ENCODE measurements around the gene CR1. TPM values are rescaled to one million over a fixed set of nuclear protein-coding genes. Genes with fewer than 3 reads are reported as not detected.

The CR1 gene
- total RNA-seq (2013): 50.1 TPM
- 10 to 100 TPM; 11.3 to 30.8 (median 26.5) TPM for polyA plus RNA-seq
- 59.0 and 75.7 TPM in 2 replicates for polyA minus RNA-seq
- 24.3 to 125 (median 78.3) reads per million in 11 experiments for total RNA-seq

DNA sequence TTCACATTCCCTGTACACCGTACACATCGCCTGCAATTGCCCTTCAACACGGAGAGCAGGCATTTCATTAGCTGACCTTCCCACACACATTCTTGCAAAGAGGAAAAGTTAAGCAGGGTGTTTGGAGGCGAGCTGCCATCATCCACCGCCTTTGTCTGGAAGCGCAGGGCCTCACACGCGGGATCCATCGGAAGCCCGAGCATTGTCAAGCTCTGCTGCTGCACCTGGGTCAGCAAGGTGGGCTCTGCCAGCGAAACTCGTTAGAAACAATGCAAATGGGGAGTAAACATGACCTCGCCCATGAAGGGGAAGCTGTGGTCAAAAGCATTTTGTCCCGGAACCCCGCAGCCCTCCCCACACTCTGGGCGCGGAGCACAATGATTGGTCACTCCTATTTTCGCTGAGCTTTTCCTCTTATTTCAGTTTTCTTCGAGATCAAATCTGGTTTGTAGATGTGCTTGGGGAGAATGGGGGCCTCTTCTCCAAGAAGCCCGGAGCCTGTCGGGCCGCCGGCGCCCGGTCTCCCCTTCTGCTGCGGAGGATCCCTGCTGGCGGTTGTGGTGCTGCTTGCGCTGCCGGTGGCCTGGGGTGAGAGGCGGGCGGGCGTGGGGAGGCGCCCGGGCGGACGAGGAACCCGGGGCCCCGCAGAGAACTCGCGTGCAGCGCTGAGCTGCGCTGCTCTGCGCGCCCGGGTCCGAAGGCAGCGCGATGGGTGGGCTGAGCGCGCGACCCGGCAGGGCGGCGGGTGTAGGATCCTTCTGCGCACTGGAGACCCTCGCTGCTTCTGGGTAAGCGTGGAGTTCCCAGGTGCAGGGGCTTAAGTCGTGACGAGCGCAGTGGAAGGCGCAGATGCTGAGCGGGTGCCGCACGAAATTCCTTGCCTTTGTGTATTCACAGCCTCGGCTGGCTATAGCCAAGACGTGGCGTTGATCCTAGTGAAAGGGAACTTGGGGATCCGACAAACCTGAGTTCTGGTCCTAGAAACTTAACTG is at the start of gene CR1:
Gene CR1, plus strand, starts transcription at position 357 of the 992 bp plus-strand sequence. Its CDS starts 111 bp downstream, at position 468.
- peak within 1 kb of the TSS; percentile 67 to 89 for H3K27ac ChIP-seq (ENCODE audit: low read depth in 1 of 2, low read length in 2 of 2)
- H4K20me1 ChIP-seq (ENCODE audit: insufficient read depth, low read length): peaks cover 13% of the 10 kb centered on the region
- H3K4me1 ChIP-seq (ENCODE audit: control insufficient read depth in 1 of 2, insufficient read depth in 2 of 2, low read length in 2 of 2): peaks cover 36 to 45% of the 10 kb centered on the region in 2 donors
- Mint-ChIP-seq H3K4me3 (peak within 1 kb of the TSS; percentile 92 to 94), H3K4me1 (peaks cover 33% of the 10 kb centered on the region), H3K36me3 (peaks cover 0 to 2% of the 10 kb centered on the region in 2 donors), H3K27ac (peak within 1 kb of the TSS; percentile 86 to 97 (median 96)), H3K27me3 (ENCODE audit: low read depth in 3 of 3) (peaks cover 0 to 2% (median 1%) of the 10 kb centered on the region in 3 donors), H3K9me3 (peaks cover 0 to under 1% (median 0%) of the 10 kb centered on the region in 7 donors)
- H3K4me2 ChIP-seq (replicated peaks; ENCODE audit: extremely low read depth, low read length, poor library complexity, severe bottlenecking): peak within 1 kb of the TSS; percentile 81
- TF ChIP-seq, protein P1, sequence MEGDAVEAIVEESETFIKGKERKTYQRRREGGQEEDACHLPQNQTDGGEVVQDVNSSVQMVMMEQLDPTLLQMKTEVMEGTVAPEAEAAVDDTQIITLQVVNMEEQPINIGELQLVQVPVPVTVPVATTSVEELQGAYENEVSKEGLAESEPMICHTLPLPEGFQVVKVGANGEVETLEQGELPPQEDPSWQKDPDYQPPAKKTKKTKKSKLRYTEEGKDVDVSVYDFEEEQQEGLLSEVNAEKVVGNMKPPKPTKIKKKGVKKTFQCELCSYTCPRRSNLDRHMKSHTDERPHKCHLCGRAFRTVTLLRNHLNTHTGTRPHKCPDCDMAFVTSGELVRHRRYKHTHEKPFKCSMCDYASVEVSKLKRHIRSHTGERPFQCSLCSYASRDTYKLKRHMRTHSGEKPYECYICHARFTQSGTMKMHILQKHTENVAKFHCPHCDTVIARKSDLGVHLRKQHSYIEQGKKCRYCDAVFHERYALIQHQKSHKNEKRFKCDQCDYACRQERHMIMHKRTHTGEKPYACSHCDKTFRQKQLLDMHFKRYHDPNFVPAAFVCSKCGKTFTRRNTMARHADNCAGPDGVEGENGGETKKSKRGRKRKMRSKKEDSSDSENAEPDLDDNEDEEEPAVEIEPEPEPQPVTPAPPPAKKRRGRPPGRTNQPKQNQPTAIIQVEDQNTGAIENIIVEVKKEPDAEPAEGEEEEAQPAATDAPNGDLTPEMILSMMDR (IDR thresholded peaks at IDR 0.05): no peak
- H3K9me3 ChIP-seq (replicated peaks in 1 of 2; ENCODE audit: control insufficient read depth in 1 of 2, insufficient read depth in 1 of 2, low read length in 2 of 2): no peaks in the 10 kb centered on the region
- H3K27me3 ChIP-seq (ENCODE audit: control insufficient read depth in 2 of 2, insufficient read depth in 2 of 2, low read length in 2 of 2): no peaks in the 10 kb centered on the region
- peak within 1 kb of the TSS; percentile 76 to 93 (median 77) for H3K4me3 ChIP-seq (replicated peaks in 1 of 3; ENCODE audit: low read depth in 2 of 3, low read length in 3 of 3)
- peak; percentile 67 to 76 (median 69) for DNase-seq
- peak within 1 kb of the TSS; percentile 84 for H3K9ac ChIP-seq (ENCODE audit: insufficient read depth, low read length, poor library complexity, severe bottlenecking)
- H3K36me3 ChIP-seq (replicated peaks in 1 of 2; ENCODE audit: control insufficient read depth in 1 of 2, insufficient read depth in 2 of 2, low read length in 2 of 2): no peaks in the 10 kb centered on the region
- H3K79me2 ChIP-seq (ENCODE audit: insufficient read depth, low read length): peaks cover 20% of the 10 kb centered on the region
- H2AFZ ChIP-seq (ENCODE audit: insufficient read depth, low read depth, low read length, poor library complexity, severe bottlenecking): peak within 1 kb of the TSS; percentile 78
- intact Hi-C loops (cut with micrococcal nuclease): loop anchor here (5.0 kb wide), 3 partner anchors 84 to 414 kb away; partner anchors contain the start of gene CD55 (in 1 of the 2)
- under 1% methylated on average over 49 of the region's 68 CpGs for WGBS (ENCODE audit: insufficient coverage)

DNA sequence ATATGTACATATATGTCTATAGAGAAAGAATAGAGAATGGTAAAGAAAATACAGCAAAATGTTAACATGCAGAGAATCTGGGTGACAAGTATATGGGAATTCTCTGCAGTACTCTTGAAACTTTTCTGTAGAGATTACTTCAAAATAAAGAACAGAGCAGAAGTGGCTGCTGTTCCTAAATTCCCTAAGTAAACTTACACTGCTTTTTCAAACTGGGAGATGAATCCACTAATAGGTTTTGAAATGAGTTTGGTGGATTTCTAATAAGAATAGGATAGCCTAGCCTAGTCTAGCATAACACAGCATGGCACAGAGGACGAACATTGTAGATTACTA is 42.3 kb upstream of the CR1 start:
- Mint-ChIP-seq H3K27ac (no peak overlapping the region), H3K4me1 (peaks cover 17% of the 10 kb centered on the region), H3K9me3 (peaks cover 0 to 6% (median 3%) of the 10 kb centered on the region in 7 donors), H3K27me3 (ENCODE audit: low read depth in 3 of 3) (peaks cover 44 to 49% (median 46%) of the 10 kb centered on the region in 3 donors), H3K4me3 (peak overlapping the region; percentile 65 to 84), H3K36me3 (peaks cover 0 to 9% of the 10 kb centered on the region in 2 donors)
- 70% methylated on average over 1 of the region's 1 CpG for WGBS (ENCODE audit: insufficient coverage)
- Histone ChIP-seq H3K9me3 (replicated peaks in 1 of 2; ENCODE audit: control insufficient read depth in 1 of 2, insufficient read depth in 1 of 2, low read length in 2 of 2) (peaks cover 0 to 4% of the 10 kb centered on the region in 2 donors), H4K20me1 (ENCODE audit: insufficient read depth, low read length) (no peaks in the 10 kb centered on the region), H3K4me3 (replicated peaks in 1 of 3; ENCODE audit: low read depth in 2 of 3, low read length in 3 of 3) (peak overlapping the region in 1 of 3 experiments; percentile 76), H3K27me3 (ENCODE audit: control insufficient read depth in 2 of 2, insufficient read depth in 2 of 2, low read length in 2 of 2) (peaks cover 69 to 74% of the 10 kb centered on the region in 2 donors), H2AFZ (ENCODE audit: insufficient read depth, low read depth, low read length, poor library complexity, severe bottlenecking) (peak overlapping the region; percentile 82), H3K27ac (ENCODE audit: low read depth in 1 of 2, low read length in 2 of 2) (no peak overlapping the region), H3K79me2 (ENCODE audit: insufficient read depth, low read length) (no peaks in the 10 kb centered on the region), H3K9ac (ENCODE audit: insufficient read depth, low read length, poor library complexity, severe bottlenecking) (peak overlapping the region; percentile 48), H3K36me3 (replicated peaks in 1 of 2; ENCODE audit: control insufficient read depth in 1 of 2, insufficient read depth in 2 of 2, low read length in 2 of 2) (no peaks in the 10 kb centered on the region), H3K4me2 (replicated peaks; ENCODE audit: extremely low read depth, low read length, poor library complexity, severe bottlenecking) (peak overlapping the region; percentile 86), H3K4me1 (ENCODE audit: control insufficient read depth in 1 of 2, insufficient read depth in 2 of 2, low read length in 2 of 2) (peaks cover 13 to 14% of the 10 kb centered on the region in 2 donors)
- intact Hi-C loops (cut with micrococcal nuclease): no loop called here
- TF ChIP-seq, protein P1 (IDR thresholded peaks at IDR 0.05): no peak
- no peak for DNase-seq

Data from CD14-positive monocyte (primary cell).